HEK293 (cell line): ENCODE data around the gene CORO1C.

Experiments used
- CTCF ChIA-PET: fragments of 350-600 bp; formaldehyde crosslinking; extraction: SDS; loops from one replicate; lab custom pipeline; 2021; ENCODE audit warnings: antibody characterized with exemption; lab: Yijun Ruan, JAX
- POLR2A ChIA-PET: fragments of 300-600 bp; formaldehyde crosslinking; extraction: SDS; loops from one replicate; lab custom pipeline; 2020; ENCODE audit warnings: antibody characterized with exemption, inconsistent platforms; lab: Yijun Ruan, JAX
- H3K27ac ChIP-seq: fragments of 200-500 bp; sonication (Bioruptor generic); 2 replicates; pipeline ENCODE4 v1.5.1; 2014; ENCODE audit warnings: low read depth, low read length, control low read depth, inconsistent platforms; ENCODE audit errors: extremely low read depth
- H3K36me3 ChIP-seq, 2 experiments: fragments of 200-500 bp in 1 of 2; sonication (Bioruptor generic) in 1 of 2; 1 replicate in 1 of 2; 2 replicates in 1 of 2; pipeline ENCODE4 v1.5.1; 2014 to 2017; ENCODE audit warnings: inconsistent platforms in 2 of 2, low read length in 2 of 2; ENCODE audit not compliant: control insufficient read depth in 2 of 2, insufficient read depth in 1 of 2
- H3K4me1 ChIP-seq: fragments of 200-500 bp; sonication (Bioruptor generic); 2 replicates; pipeline ENCODE4 v1.5.1; 2014; ENCODE audit warnings: mild to moderate bottlenecking, low read length, inconsistent platforms; ENCODE audit not compliant: control insufficient read depth, insufficient read depth
- H3K4me3 ChIP-seq: 2 replicates; pipeline ENCODE4 v1.5.1; 2011; ENCODE audit warnings: low read depth, mild to moderate bottlenecking, control low read depth, low read length, moderate library complexity
- H3K9me3 ChIP-seq: fragments of 200-500 bp; sonication (Bioruptor generic); 2 replicates; pipeline ENCODE4 v1.5.1; 2014; ENCODE audit warnings: low read depth, low read length, inconsistent platforms; ENCODE audit not compliant: control insufficient read depth, insufficient read depth
- AEBP2 ChIP-seq: fragments of 450-650 bp; formaldehyde crosslinking; IDR thresholded peaks from 2 replicates; pipeline ENCODE4 v1.5.1; 2016; ENCODE audit warnings: missing biosample characterization, missing genetic modification characterization, borderline replicate concordance
- GLIS1 ChIP-seq: fragments of 450-650 bp; formaldehyde crosslinking; IDR thresholded peaks from 2 replicates; pipeline ENCODE4 v1.5.1; 2016; ENCODE audit warnings: missing biosample characterization, missing genetic modification characterization
- REPIN1 ChIP-seq: fragments of 450-650 bp; formaldehyde crosslinking; IDR thresholded peaks from 2 replicates; pipeline ENCODE4 v1.5.1; 2017; ENCODE audit warnings: missing biosample characterization, missing genetic modification characterization, low read depth
- SETDB1 ChIP-seq: IDR thresholded peaks from one replicate; pipeline ENCODE4 v1.6.1; 2017; ENCODE audit warnings: mild to moderate bottlenecking, low read length, moderate library complexity, mixed read lengths; ENCODE audit not compliant: insufficient read length
- SP3 ChIP-seq: fragments of 450-650 bp; formaldehyde crosslinking; IDR thresholded peaks from 2 replicates; pipeline ENCODE4 v1.5.1; 2016; ENCODE audit warnings: missing biosample characterization, missing genetic modification characterization
- TRIM28 ChIP-seq: IDR thresholded peaks from 2 replicates; pipeline ENCODE4 v1.6.1; 2011; ENCODE audit warnings: low read length, control low read depth, borderline replicate concordance
- ZBTB20 ChIP-seq: fragments of 450-650 bp; formaldehyde crosslinking; IDR thresholded peaks from 2 replicates; pipeline ENCODE4 v1.5.1; 2016; ENCODE audit warnings: missing biosample characterization, missing genetic modification characterization
- ZBTB21 ChIP-seq: fragments of 450-650 bp; formaldehyde crosslinking; IDR thresholded peaks from 2 replicates; pipeline ENCODE4 v1.5.1; 2017; ENCODE audit warnings: missing biosample characterization, missing genetic modification characterization
- ZBTB44 ChIP-seq: fragments of 450-650 bp; IDR thresholded peaks from 2 replicates; pipeline ENCODE4 v1.5.1; 2018; ENCODE audit warnings: missing biosample characterization, mild to moderate bottlenecking, missing genetic modification characterization
- ZBTB7A ChIP-seq: fragments of 450-650 bp; formaldehyde crosslinking; IDR thresholded peaks from 2 replicates; pipeline ENCODE4 v1.5.1; 2016; ENCODE audit warnings: low read depth, missing biosample characterization, missing genetic modification characterization
- ZFP3 ChIP-seq: fragments of 450-650 bp; formaldehyde crosslinking; IDR thresholded peaks from 2 replicates; pipeline ENCODE4 v1.5.1; 2016; ENCODE audit warnings: low read depth, missing biosample characterization, missing genetic modification characterization
- ZNF157 ChIP-seq: fragments of 450-650 bp; formaldehyde crosslinking; IDR thresholded peaks from 2 replicates; pipeline ENCODE4 v1.5.1; 2016; ENCODE audit warnings: missing biosample characterization, missing genetic modification characterization
- ZNF169 ChIP-seq: fragments of 450-650 bp; formaldehyde crosslinking; IDR thresholded peaks from 2 replicates; pipeline ENCODE4 v1.5.1; 2016; ENCODE audit warnings: missing biosample characterization, missing genetic modification characterization
- ZNF221 ChIP-seq: fragments of 450-650 bp; formaldehyde crosslinking; IDR thresholded peaks from 2 replicates; pipeline ENCODE4 v1.5.1; 2017; ENCODE audit warnings: missing biosample characterization, missing genetic modification characterization, borderline replicate concordance
- ZNF416 ChIP-seq: fragments of 450-650 bp; formaldehyde crosslinking; IDR thresholded peaks from 2 replicates; pipeline ENCODE4 v1.5.1; 2016; ENCODE audit warnings: missing biosample characterization, missing genetic modification characterization
- ZNF426 ChIP-seq: fragments of 450-650 bp; formaldehyde crosslinking; IDR thresholded peaks from 2 replicates; pipeline ENCODE4 v1.5.1; 2017; ENCODE audit warnings: missing biosample characterization, missing genetic modification characterization, mild to moderate bottlenecking, inconsistent platforms, moderate library complexity
- ZNF48 ChIP-seq: fragments of 450-650 bp; formaldehyde crosslinking; IDR thresholded peaks from 2 replicates; pipeline ENCODE4 v1.5.1; 2016; ENCODE audit warnings: missing biosample characterization, missing genetic modification characterization
- ZNF639 ChIP-seq: fragments of 450-650 bp; formaldehyde crosslinking; IDR thresholded peaks from 2 replicates; pipeline ENCODE4 v1.5.1; 2016; ENCODE audit warnings: missing biosample characterization, missing genetic modification characterization
- ZNF707 ChIP-seq: fragments of 450-650 bp; formaldehyde crosslinking; IDR thresholded peaks from 2 replicates; pipeline ENCODE4 v1.5.1; 2016; ENCODE audit warnings: missing biosample characterization, missing genetic modification characterization
- TF ChIP-seq, protein P1 (sequence below): IDR thresholded peaks from 2 replicates; pipeline ENCODE4 v1.6.1; 2011; ENCODE audit warnings: mild to moderate bottlenecking, low read depth, low read length, borderline replicate concordance
- TF ChIP-seq, protein P2 (sequence below): fragments of 450-650 bp; formaldehyde crosslinking; IDR thresholded peaks from 2 replicates; pipeline ENCODE4 v1.5.1; 2016; ENCODE audit warnings: missing biosample characterization, missing genetic modification characterization
- TF ChIP-seq, protein P3 (sequence below): fragments of 450-650 bp; formaldehyde crosslinking; IDR thresholded peaks from 2 replicates; pipeline ENCODE4 v1.5.1; 2016; ENCODE audit warnings: missing biosample characterization, missing genetic modification characterization

Gene CORO1C

DNA sequence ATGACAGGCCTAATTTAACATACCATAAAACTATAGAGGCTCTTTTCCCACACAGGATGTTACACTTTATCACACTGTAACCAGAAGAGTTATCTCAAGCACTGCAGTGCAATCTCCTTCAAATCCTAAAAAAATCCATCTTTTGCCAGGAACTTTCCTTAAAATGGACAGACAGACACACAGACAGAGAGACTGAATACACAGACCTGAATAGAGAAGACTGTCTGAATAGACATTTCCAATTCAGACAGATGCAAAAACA, 6.5 kb downstream of the CORO1C start:
- Histone ChIP-seq H3K36me3 (no peaks in the 10 kb centered on the region), H3K27ac (no peak overlapping the region), H3K4me3 (no peak overlapping the region), H3K4me1 (peaks cover 50% of the 10 kb centered on the region), H3K9me3 (no peaks in the 10 kb centered on the region)
- POLR2A ChIA-PET = no interaction called here
- CTCF ChIA-PET = interaction anchor here (0.6 to 1.0 kb wide), 2 partner anchors 29 to 61 kb away, joined by 3 read pairs; no protein-coding TSS in a partner anchor
- TF ChIP-seq REPIN1 (tag by site-specific recombination) = no peak
- no peak for TF ChIP-seq ZNF707 (tag by site-specific recombination)
- no peak for TF ChIP-seq ZBTB44 (tag by site-specific recombination)
- TF ChIP-seq ZFP3 (tag by site-specific recombination) = no peak
- no peak for TF ChIP-seq TRIM28
- TF ChIP-seq ZNF426 = no peak
- no peak for TF ChIP-seq ZBTB21 (tag by site-specific recombination)
- TF ChIP-seq ZNF157 (tag by site-specific recombination) = no peak
- TF ChIP-seq ZNF48 (tag by site-specific recombination) = no peak
- TF ChIP-seq SETDB1 = no peak
- TF ChIP-seq, protein P1, sequence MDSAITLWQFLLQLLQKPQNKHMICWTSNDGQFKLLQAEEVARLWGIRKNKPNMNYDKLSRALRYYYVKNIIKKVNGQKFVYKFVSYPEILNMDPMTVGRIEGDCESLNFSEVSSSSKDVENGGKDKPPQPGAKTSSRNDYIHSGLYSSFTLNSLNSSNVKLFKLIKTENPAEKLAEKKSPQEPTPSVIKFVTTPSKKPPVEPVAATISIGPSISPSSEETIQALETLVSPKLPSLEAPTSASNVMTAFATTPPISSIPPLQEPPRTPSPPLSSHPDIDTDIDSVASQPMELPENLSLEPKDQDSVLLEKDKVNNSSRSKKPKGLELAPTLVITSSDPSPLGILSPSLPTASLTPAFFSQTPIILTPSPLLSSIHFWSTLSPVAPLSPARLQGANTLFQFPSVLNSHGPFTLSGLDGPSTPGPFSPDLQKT = no peak
- TF ChIP-seq AEBP2 (tag by site-specific recombination) = no peak
- no peak for TF ChIP-seq ZBTB7A (tag by site-specific recombination)
- TF ChIP-seq ZNF416 (tag by site-specific recombination) = no peak

DNA sequence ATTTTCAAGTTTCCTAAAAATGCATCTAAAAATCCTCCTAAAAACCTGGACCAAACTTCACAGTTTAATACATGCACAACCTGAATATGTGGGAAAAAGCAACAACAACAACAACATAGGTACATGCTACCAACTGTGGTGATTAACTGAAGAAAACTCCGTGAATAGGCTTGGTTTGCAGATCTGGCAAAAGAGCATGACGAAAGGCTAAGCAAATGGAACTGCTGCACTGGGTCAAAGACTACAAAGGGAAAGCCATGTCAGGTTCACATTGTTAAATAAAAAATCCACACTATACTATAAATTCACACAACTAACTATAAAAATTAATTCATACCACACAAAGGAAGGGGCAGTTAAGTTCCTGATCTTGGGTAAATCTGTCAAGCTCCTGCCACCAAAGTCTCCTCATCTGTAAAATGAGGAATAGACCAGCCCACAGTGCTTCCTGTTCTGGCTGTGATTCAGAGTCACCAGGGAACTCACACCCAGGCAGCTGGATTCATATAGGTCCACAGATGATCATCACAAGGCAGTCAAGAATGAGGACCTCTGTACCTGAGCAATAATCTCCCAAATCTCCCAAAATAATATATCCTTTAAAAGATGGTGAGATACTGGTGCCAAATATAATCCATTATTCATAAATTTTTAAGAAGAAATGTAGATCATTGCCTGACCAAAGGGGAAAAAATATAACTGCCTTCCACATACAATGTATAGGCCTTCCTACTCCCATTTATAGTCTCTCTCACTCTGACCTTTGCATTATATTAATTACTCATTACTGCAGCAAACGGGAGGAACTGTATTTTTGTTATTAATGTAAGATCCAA, 7.0 kb downstream of the CORO1C start:
- Histone ChIP-seq H3K4me3 (no peak overlapping the region), H3K9me3 (no peaks in the 10 kb centered on the region), H3K4me1 (peaks cover 45% of the 10 kb centered on the region), H3K27ac (no peak overlapping the region), H3K36me3 (no peaks in the 10 kb centered on the region)
- ChIA-PET POLR2A (interaction anchor here (0.9 kb wide), 1 partner anchor 34 kb away, joined by 3 read pairs; no protein-coding TSS in a partner anchor), CTCF (interaction anchor here (0.6 to 1.0 kb wide), 3 partner anchors 8 to 60 kb away, joined by 3 read pairs; no protein-coding TSS in a partner anchor)
- no peak for TF ChIP-seq SP3 (tag by site-specific recombination)
- TF ChIP-seq, protein P2, sequence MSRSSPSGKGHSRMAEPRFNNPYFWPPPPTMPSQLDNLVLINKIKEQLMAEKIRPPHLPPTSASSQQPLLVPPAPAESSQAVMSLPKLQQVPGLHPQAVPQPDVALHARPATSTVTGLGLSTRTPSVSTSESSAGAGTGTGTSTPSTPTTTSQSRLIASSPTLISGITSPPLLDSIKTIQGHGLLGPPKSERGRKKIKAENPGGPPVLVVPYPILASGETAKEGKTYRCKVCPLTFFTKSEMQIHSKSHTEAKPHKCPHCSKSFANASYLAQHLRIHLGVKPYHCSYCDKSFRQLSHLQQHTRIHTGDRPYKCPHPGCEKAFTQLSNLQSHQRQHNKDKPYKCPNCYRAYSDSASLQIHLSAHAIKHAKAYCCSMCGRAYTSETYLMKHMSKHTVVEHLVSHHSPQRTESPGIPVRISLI = no peak
- peak; percentile 64 for TF ChIP-seq ZBTB20 (tag by site-specific recombination)
- TF ChIP-seq AEBP2 (tag by site-specific recombination) = no peak
- no peak for TF ChIP-seq ZNF221 (tag by site-specific recombination)
- TF ChIP-seq, protein P3, sequence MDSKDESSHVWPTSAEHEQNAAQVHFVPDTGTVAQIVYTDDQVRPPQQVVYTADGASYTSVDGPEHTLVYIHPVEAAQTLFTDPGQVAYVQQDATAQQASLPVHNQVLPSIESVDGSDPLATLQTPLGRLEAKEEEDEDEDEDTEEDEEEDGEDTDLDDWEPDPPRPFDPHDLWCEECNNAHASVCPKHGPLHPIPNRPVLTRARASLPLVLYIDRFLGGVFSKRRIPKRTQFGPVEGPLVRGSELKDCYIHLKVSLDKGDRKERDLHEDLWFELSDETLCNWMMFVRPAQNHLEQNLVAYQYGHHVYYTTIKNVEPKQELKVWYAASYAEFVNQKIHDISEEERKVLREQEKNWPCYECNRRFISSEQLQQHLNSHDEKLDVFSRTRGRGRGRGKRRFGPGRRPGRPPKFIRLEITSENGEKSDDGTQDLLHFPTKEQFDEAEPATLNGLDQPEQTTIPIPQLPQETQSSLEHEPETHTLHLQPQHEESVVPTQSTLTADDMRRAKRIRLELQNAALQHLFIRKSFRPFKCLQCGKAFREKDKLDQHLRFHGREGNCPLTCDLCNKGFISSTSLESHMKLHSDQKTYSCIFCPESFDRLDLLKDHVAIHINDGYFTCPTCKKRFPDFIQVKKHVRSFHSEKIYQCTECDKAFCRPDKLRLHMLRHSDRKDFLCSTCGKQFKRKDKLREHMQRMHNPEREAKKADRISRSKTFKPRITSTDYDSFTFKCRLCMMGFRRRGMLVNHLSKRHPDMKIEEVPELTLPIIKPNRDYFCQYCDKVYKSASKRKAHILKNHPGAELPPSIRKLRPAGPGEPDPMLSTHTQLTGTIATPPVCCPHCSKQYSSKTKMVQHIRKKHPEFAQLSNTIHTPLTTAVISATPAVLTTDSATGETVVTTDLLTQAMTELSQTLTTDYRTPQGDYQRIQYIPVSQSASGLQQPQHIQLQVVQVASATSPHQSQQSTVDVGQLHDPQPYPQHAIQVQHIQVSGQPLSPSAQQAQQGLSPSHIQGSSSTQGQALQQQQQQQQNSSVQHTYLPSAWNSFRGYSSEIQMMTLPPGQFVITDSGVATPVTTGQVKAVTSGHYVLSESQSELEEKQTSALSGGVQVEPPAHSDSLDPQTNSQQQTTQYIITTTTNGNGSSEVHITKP (tag by site-specific recombination) = peak; percentile 47; the same call in 1 of the 2 replicates
- no peak for TF ChIP-seq ZNF169
- no peak for TF ChIP-seq GLIS1 (tag by site-specific recombination)
- no peak for TF ChIP-seq ZNF639 (tag by site-specific recombination)
